Upper lobe of left lung (tissue), 6 donors: Measurements from ENCODE around the gene HENMT1. TPM values are rescaled to one million over a fixed set of nuclear protein-coding genes. Genes with fewer than 3 reads are reported as not detected.
"Not testable (repeated sequence)": the region's sequence is repeated elsewhere in the genome, so short reads cannot be mapped to it uniquely, and the experiment has no call there.

Source experiments
- ATAC-seq, 2 donors: fragments of 200-7000 bp; cut with Tn5 transposase; one replicate each; pipeline ENCODE4 v1.9.1; 2022; ENCODE audit warnings: mild to moderate bottlenecking in 2 of 2, moderate library complexity in 2 of 2; ENCODE audit not compliant: low FRiP score in 2 of 2
- DNase-seq, 2 donors: peaks; one replicate each; pipeline ENCODE4 v3.0.0-alpha.2; 2019 to 2020
- H3K27ac ChIP-seq, 4 donors: fragments of 200-600 bp; sonication (generic); one replicate each; pipeline ENCODE4 v1.5.1; 2016 to 2019
- H3K27me3 ChIP-seq, 4 donors: fragments of 200-600 bp; sonication (generic); one replicate each; pipeline ENCODE4 v1.5.1; 2017 to 2019
- H3K36me3 ChIP-seq, 4 donors: fragments of 200-600 bp; sonication (generic); one replicate each; pipeline ENCODE4 v1.5.1; 2016 to 2019
- H3K4me1 ChIP-seq, 4 donors: fragments of 200-600 bp; sonication (generic); one replicate each; pipeline ENCODE4 v1.5.1; 2018 to 2019
- H3K4me3 ChIP-seq, 4 donors: fragments of 200-600 bp; sonication (generic); one replicate each; pipeline ENCODE4 v1.5.1; 2017 to 2019; ENCODE audit warnings: mild to moderate bottlenecking in 2 of 4, moderate library complexity in 1 of 4
- H3K9me3 ChIP-seq, 4 donors: fragments of 200-600 bp; sonication (generic); one replicate each; pipeline ENCODE4 v1.5.1; 2018 to 2019
- EP300 ChIP-seq, 4 donors: sonication (generic); formaldehyde crosslinking; IDR thresholded peaks; one replicate each; pipeline ENCODE4 v1.5.1; 2017; ENCODE audit warnings: antibody characterized with exemption in 4 of 4, control low read depth in 2 of 4
- POLR2A ChIP-seq, 4 donors: fragments of 450-650 bp; IDR thresholded peaks; one replicate each; pipeline ENCODE4 v1.5.1; 2016 to 2017; ENCODE audit warnings: antibody characterized with exemption in 4 of 4, mild to moderate bottlenecking in 2 of 4
- POLR2AphosphoS5 ChIP-seq, 2 donors: sonication (generic); formaldehyde crosslinking; IDR thresholded peaks; one replicate each; pipeline ENCODE4 v1.5.1; 2017; ENCODE audit warnings: antibody characterized with exemption in 2 of 2
- WGBS, 2 donors: methylation state at CpG; one replicate each; pipeline ENCODE4 v1.1.5; 2017 to 2018; 5-methylcytosine and 5-hydroxymethylcytosine counted together
- total RNA-seq, 6 donors: library from RNA; depleted of rRNA in 4 of 6; stranded (reverse); fragments of >200 nt in 4 of 6; gene quantifications; one replicate each; pipeline versions ENCODE4 v1.1.0 to v1.2.1, GENCODE V29; 2016 to 2021
- TF ChIP-seq, protein P1 (sequence below), 6 experiments: fragments of 450-650 bp in 4 of 6; fragments of 200-600 bp in 2 of 6; sonication (generic) in 2 of 6; IDR thresholded peaks; one replicate each; pipeline ENCODE4 v1.5.1; 2016 to 2019; ENCODE audit warnings: antibody characterized with exemption in 6 of 6
- donor health status: DM: no; HTN: no; CAD: no; lungs with moderate emphysema.
- donor health status: DM: no; HTN: yes; CAD: no; lungs with severe emphysema.

Gene HENMT1
- total RNA-seq, 6 donors from 2014 or later, result 5.0 to 12.3 (median 7.0) TPM

- H3K27me3 ChIP-seq, result no peaks in the 10 kb centered on the region
- TF ChIP-seq POLR2AphosphoS5 (IDR thresholded peaks at IDR 0.05) (no peak), POLR2A (IDR thresholded peaks at IDR 0.05) (no peak), EP300 (IDR thresholded peaks at IDR 0.05) (no peak)
- TF ChIP-seq, protein P1, sequence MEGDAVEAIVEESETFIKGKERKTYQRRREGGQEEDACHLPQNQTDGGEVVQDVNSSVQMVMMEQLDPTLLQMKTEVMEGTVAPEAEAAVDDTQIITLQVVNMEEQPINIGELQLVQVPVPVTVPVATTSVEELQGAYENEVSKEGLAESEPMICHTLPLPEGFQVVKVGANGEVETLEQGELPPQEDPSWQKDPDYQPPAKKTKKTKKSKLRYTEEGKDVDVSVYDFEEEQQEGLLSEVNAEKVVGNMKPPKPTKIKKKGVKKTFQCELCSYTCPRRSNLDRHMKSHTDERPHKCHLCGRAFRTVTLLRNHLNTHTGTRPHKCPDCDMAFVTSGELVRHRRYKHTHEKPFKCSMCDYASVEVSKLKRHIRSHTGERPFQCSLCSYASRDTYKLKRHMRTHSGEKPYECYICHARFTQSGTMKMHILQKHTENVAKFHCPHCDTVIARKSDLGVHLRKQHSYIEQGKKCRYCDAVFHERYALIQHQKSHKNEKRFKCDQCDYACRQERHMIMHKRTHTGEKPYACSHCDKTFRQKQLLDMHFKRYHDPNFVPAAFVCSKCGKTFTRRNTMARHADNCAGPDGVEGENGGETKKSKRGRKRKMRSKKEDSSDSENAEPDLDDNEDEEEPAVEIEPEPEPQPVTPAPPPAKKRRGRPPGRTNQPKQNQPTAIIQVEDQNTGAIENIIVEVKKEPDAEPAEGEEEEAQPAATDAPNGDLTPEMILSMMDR (IDR thresholded peaks at IDR 0.05), result peak; percentile 27 to 79 (median 66)
- ATAC-seq (peak; percentile 54 to 73), DNase-seq (peak in 1 of 2 donors; percentile 54)
- H3K4me3 ChIP-seq, result no peak overlapping the region
- no peaks in the 10 kb centered on the region for H3K36me3 ChIP-seq
- peak overlapping the region in 1 of 4 donors; percentile 54 for H3K27ac ChIP-seq
- no peaks in the 10 kb centered on the region for H3K9me3 ChIP-seq
- 14 to 23% methylated on average over 3 of the region's 3 CpGs for WGBS, 2 donors
- peaks cover 9 to 35% (median 22%) of the 10 kb centered on the region in 4 donors for H3K4me1 ChIP-seq
Observed at GRCh38 chr1:108643492-108644335, 17.2 kb downstream of the HENMT1 start.

DNA sequence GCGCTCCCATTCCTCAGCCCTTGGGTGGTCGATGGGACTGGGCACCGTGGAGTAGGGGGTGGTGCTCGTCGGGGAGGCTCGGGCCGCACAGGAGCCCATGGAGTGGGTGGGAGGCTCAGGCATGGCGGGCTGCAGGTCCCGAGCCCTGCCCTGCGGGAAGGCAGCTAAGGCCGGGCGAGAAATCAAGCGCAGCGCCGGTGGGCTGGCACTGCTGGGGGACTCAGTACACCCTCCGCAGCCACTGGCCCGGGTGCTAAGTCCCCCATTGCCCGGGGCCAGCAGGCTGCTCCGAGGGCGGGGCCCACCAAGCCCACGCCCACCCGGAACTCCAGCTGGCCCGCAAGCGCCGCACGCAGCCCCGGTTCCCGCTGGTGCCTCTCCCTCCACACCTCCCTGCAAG lies 20.0 kb downstream of the HENMT1 start:
- peaks cover 4 to 21% (median 11%) of the 10 kb centered on the region in 4 donors for H3K4me1 ChIP-seq
- ATAC-seq, H3K9me3 ChIP-seq, H3K27ac ChIP-seq, H3K4me3 ChIP-seq, H3K36me3 ChIP-seq, H3K27me3 ChIP-seq: not testable (repeated sequence)
- 99% methylated on average over 24 of the region's 28 CpGs; no CpG with 5 or more reads in 1 of the 2 donors for WGBS, 2 donors
- peak in 1 of 2 donors; percentile 71 for DNase-seq

- Histone ChIP-seq H3K4me3 (no peak overlapping the region), H3K4me1 (peaks cover under 1 to 14% (median 3%) of the 10 kb centered on the region in 4 donors), H3K9me3 (no peaks in the 10 kb centered on the region), H3K36me3 (peaks cover 0 to 10% (median 3%) of the 10 kb centered on the region in 4 donors), H3K27ac (no peak overlapping the region), H3K27me3 (no peaks in the 10 kb centered on the region)
- 79 to 88% methylated on average over 9 of the region's 9 CpGs for WGBS, 2 donors
- DNase-seq (no peak), ATAC-seq (no peak)
- TF ChIP-seq POLR2AphosphoS5 (IDR thresholded peaks at IDR 0.05), result no peak
- no peak for TF ChIP-seq EP300 (IDR thresholded peaks at IDR 0.05)
- no peak for TF ChIP-seq POLR2A (IDR thresholded peaks at IDR 0.05)
- TF ChIP-seq, protein P1 (IDR thresholded peaks at IDR 0.05), result no peak
Observed at GRCh38 chr1:108639899-108640560, 20.9 kb downstream of the HENMT1 start.

GRCh38 chr1:108636876-108637275 lies 24.0 kb downstream of the HENMT1 start:
- Histone ChIP-seq H3K4me1 (no peaks in the 10 kb centered on the region), H3K36me3 (peaks cover 0 to 16% (median 3%) of the 10 kb centered on the region in 4 donors), H3K9me3 (no peaks in the 10 kb centered on the region), H3K27me3 (no peaks in the 10 kb centered on the region), H3K4me3 (no peak overlapping the region), H3K27ac (no peak overlapping the region)
- TF ChIP-seq, protein P1 (IDR thresholded peaks at IDR 0.05), result no peak
- no peak for TF ChIP-seq EP300 (IDR thresholded peaks at IDR 0.05)
- no peak for TF ChIP-seq POLR2A (IDR thresholded peaks at IDR 0.05)
- TF ChIP-seq POLR2AphosphoS5 (IDR thresholded peaks at IDR 0.05), result no peak
- WGBS, 2 donors, result 95% methylated on average over 2 of the region's 2 CpGs
- DNase-seq (no peak), ATAC-seq (no peak)

GRCh38 chr1:108634521-108634920 lies 26.4 kb downstream of the HENMT1 start:
- DNase-seq, result no peak
- WGBS, 2 donors, result 91 to 93% methylated on average over 3 of the region's 3 CpGs
- no peaks in the 10 kb centered on the region for H3K4me1 ChIP-seq
- TF ChIP-seq POLR2A (IDR thresholded peaks at IDR 0.05) (no peak), POLR2AphosphoS5 (IDR thresholded peaks at IDR 0.05) (no peak), EP300 (IDR thresholded peaks at IDR 0.05) (no peak)
- TF ChIP-seq, protein P1 (IDR thresholded peaks at IDR 0.05), result no peak
- no peaks in the 10 kb centered on the region for H3K9me3 ChIP-seq
- no peak overlapping the region for H3K27ac ChIP-seq
- H3K4me3 ChIP-seq, result no peak overlapping the region
- H3K27me3 ChIP-seq, result no peaks in the 10 kb centered on the region
- ATAC-seq, result no peak
- H3K36me3 ChIP-seq, result peaks cover 3 to 38% (median 5%) of the 10 kb centered on the region in 4 donors
